GM13976 (cell line): Measurements from ENCODE around the gene STARD3NL.
A peak's percentile ranks its signal among the peaks of the same experiment; 100 is the strongest.

ENCODE experiments used
- DNase-seq: peaks from one replicate; pipeline ENCODE4 v3.0.0; 2012; ENCODE audit warnings: low spot score
- CTCF ChIP-seq: IDR thresholded peaks from 2 replicates; pipeline ENCODE4 v1.5.1; 2012; ENCODE audit warnings: borderline replicate concordance, mild to moderate bottlenecking; ENCODE audit not compliant: insufficient read depth; ENCODE audit errors: extremely low read depth, missing control alignments, control extremely low read depth
- in situ Hi-C: fragments of 300-500 bp; cut with MboI; formaldehyde crosslinking; loops from one replicate; pipeline ENCODE4 v1.12.0; 2022; ENCODE audit warnings: low sequenced_read_pairs, mixed read lengths, inconsistent platforms; ENCODE audit not compliant: unreplicated experiment

The STARD3NL gene

GRCh38 chr7:38179776-38180226, 1.8 kb downstream of the STARD3NL start:
- no peak for TF ChIP-seq CTCF
- in situ Hi-C loops = no loop called here
- DNase-seq = no peak

GRCh38 chr7:38181111-38181510, 3.1 kb downstream of the STARD3NL start:
- no peak for TF ChIP-seq CTCF
- in situ Hi-C loops = no loop called here
- no peak for DNase-seq

GRCh38 chr7:38182450-38182849, 4.4 kb downstream of the STARD3NL start:
- in situ Hi-C loops = no loop called here
- no peak for DNase-seq
- TF ChIP-seq CTCF = no peak

- DNase-seq = no peak
- TF ChIP-seq CTCF = no peak
- in situ Hi-C loops = no loop called here
These were observed 7.6 kb downstream of the STARD3NL start for GRCh38 chr7:38185395-38186307.

- DNase-seq = no peak
- no peak for TF ChIP-seq CTCF
- in situ Hi-C loops = no loop called here
These were observed 8.7 kb downstream of the STARD3NL start for GRCh38 chr7:38186593-38187314.

- in situ Hi-C loops = no loop called here
- no peak for TF ChIP-seq CTCF
- DNase-seq = peak; percentile 36
These were observed 9.9 kb downstream of the STARD3NL start for GRCh38 chr7:38187794-38188440.
